Endodermal cell (in vitro differentiated cells): ENCODE data around the gene RHEB. TPM values are rescaled to one million over a fixed set of nuclear protein-coding genes. Genes with fewer than 3 reads are reported as not detected.

ENCODE experiments used
- DNase-seq: peaks from one replicate; pipeline ENCODE4 v3.0.0-alpha.2; 2017
- H3K27ac ChIP-seq: 2 replicates; pipeline ENCODE4 v1.5.1; 2013; ENCODE audit warnings: mild to moderate bottlenecking, low read depth, low read length, moderate library complexity
- H3K27me3 ChIP-seq: 2 replicates; pipeline ENCODE4 v1.6.1; 2013; ENCODE audit warnings: mild to moderate bottlenecking, low read length, moderate library complexity; ENCODE audit not compliant: insufficient read depth, control insufficient read depth, poor library complexity, severe bottlenecking
- H3K36me3 ChIP-seq: 2 replicates; pipeline ENCODE4 v1.7.0; 2013; ENCODE audit warnings: mild to moderate bottlenecking, low read length, moderate library complexity; ENCODE audit not compliant: control insufficient read depth, insufficient read depth
- H3K4me1 ChIP-seq: one replicate; pipeline ENCODE4 v1.7.0; 2013; ENCODE audit warnings: low read length; ENCODE audit not compliant: control insufficient read depth, insufficient read depth
- H3K4me3 ChIP-seq: 2 replicates; pipeline ENCODE4 v1.5.1; 2013; ENCODE audit warnings: mild to moderate bottlenecking, low read length, moderate library complexity
- H3K9ac ChIP-seq: 2 replicates; pipeline ENCODE4 v1.6.1; 2013; ENCODE audit warnings: mild to moderate bottlenecking, low read length, moderate library complexity; ENCODE audit not compliant: poor library complexity, severe bottlenecking; ENCODE audit errors: extremely low read depth
- H3K9me3 ChIP-seq: 2 replicates; pipeline ENCODE4 v1.6.1; 2013; ENCODE audit warnings: mild to moderate bottlenecking, low read length, moderate library complexity; ENCODE audit not compliant: control insufficient read depth
- H3K27ac Mint-ChIP-seq: 2 replicates; pipeline ENCODE4 v1.8.0; 2020; ENCODE audit warnings: mixed read lengths
- H3K27me3 Mint-ChIP-seq: 2 replicates; pipeline ENCODE4 v1.8.0; 2021; ENCODE audit warnings: mild to moderate bottlenecking, mixed read lengths; ENCODE audit not compliant: insufficient read depth
- H3K36me3 Mint-ChIP-seq: 2 replicates; pipeline ENCODE4 v1.8.0; 2020; ENCODE audit warnings: low read depth, mixed read lengths
- H3K4me1 Mint-ChIP-seq: 2 replicates; pipeline ENCODE4 v1.8.0; 2020; ENCODE audit warnings: mixed read lengths
- H3K4me3 Mint-ChIP-seq: 2 replicates; pipeline ENCODE4 v1.8.0; 2020; ENCODE audit warnings: mild to moderate bottlenecking, moderate library complexity, mixed read lengths
- H3K9me3 Mint-ChIP-seq: 2 replicates; pipeline ENCODE4 v1.8.0; 2020; ENCODE audit warnings: mild to moderate bottlenecking, mixed read lengths
- WGBS, 2 experiments: methylation state at CpG; one replicate each; pipeline versions ENCODE4 v1.1.5 to v1.1.7; 2013; ENCODE audit warnings: missing lambda C conversion rate in 2 of 2, mixed read lengths in 1 of 2; ENCODE audit not compliant: insufficient coverage in 1 of 2, insufficient read length in 1 of 2; 5-methylcytosine and 5-hydroxymethylcytosine counted together
- total RNA-seq, 2 donors: library from RNA; stranded (reverse); fragmentation: NEBNext Ultra II Directional in 1 of 2; extraction: Animal tissue kit (Norgen Biotek cat#: 25700) in 1 of 2; gene quantifications; 2 replicates in 1 of 2; 3 replicates in 1 of 2; pipeline ENCODE4 v1.2.1, GENCODE V29; 2021
- TF ChIP-seq, protein P1 (sequence below): fragments of 200-600 bp; sonication (generic); conservative IDR thresholded peaks from 2 replicates; pipeline ENCODE4 v1.5.0; 2021; ENCODE audit warnings: antibody characterized with exemption, mild to moderate bottlenecking

RHEB gene
- total RNA-seq, 2 donors from 2014 or later, result 108 to 113 TPM

DNA sequence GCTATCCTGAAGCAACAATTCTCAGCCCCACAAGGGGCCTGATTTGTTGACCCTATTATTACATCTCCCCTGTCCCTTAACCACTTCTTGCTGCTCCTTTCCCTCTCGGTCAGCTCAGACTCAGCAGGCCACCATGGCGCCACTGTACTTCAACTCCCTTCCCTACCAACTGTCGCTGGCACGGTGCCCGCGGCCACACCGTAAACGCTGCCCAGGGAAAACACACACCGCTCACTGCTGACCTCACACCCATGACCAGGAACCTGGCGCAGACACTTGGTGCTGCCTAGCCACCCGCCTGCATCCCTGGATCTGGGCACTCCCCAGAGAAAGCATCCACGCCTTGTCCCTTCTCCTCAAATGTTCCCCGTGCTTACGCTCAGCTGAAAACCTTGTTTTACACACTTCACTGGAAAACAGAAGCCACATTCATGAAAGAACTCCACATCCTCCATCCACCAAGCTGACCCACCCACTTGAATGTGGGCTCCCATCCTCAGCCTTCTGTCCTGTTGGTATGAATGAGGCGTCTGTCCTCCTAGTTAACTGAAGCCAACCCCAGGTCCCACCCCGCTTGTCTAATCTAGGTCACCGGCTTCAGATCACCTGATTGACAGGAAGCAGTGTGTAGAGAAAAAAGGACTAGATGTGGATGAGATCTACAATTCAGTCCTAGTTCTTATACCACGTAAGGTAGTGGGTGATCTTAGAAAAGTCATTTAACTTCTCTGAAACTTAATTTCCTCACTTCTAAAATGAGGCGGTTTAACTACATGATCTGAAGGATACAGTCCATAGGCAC, 51.3 kb downstream of the RHEB start:
- H3K9ac ChIP-seq, result no peak overlapping the region
- WGBS, 2 experiments, result 95% methylated on average over 18 of the region's 19 CpGs; no CpG with 5 or more reads in 1 of the 2 experiments
- Mint-ChIP-seq H3K27me3 (no peaks in the 10 kb centered on the region), H3K9me3 (peaks cover 8% of the 10 kb centered on the region), H3K4me1 (peaks cover 19% of the 10 kb centered on the region), H3K27ac (peak overlapping the region; percentile 71), H3K36me3 (peaks cover 87% of the 10 kb centered on the region), H3K4me3 (no peak overlapping the region)
- H3K4me1 ChIP-seq, result no peaks in the 10 kb centered on the region
- peaks cover 8% of the 10 kb centered on the region for H3K9me3 ChIP-seq
- H3K36me3 ChIP-seq, result peaks cover 91% of the 10 kb centered on the region
- no peaks in the 10 kb centered on the region for H3K27me3 ChIP-seq
- H3K27ac ChIP-seq, result no peak overlapping the region
- no peak for DNase-seq
- TF ChIP-seq, protein P1, sequence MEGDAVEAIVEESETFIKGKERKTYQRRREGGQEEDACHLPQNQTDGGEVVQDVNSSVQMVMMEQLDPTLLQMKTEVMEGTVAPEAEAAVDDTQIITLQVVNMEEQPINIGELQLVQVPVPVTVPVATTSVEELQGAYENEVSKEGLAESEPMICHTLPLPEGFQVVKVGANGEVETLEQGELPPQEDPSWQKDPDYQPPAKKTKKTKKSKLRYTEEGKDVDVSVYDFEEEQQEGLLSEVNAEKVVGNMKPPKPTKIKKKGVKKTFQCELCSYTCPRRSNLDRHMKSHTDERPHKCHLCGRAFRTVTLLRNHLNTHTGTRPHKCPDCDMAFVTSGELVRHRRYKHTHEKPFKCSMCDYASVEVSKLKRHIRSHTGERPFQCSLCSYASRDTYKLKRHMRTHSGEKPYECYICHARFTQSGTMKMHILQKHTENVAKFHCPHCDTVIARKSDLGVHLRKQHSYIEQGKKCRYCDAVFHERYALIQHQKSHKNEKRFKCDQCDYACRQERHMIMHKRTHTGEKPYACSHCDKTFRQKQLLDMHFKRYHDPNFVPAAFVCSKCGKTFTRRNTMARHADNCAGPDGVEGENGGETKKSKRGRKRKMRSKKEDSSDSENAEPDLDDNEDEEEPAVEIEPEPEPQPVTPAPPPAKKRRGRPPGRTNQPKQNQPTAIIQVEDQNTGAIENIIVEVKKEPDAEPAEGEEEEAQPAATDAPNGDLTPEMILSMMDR, result no peak
- no peak overlapping the region for H3K4me3 ChIP-seq

DNA sequence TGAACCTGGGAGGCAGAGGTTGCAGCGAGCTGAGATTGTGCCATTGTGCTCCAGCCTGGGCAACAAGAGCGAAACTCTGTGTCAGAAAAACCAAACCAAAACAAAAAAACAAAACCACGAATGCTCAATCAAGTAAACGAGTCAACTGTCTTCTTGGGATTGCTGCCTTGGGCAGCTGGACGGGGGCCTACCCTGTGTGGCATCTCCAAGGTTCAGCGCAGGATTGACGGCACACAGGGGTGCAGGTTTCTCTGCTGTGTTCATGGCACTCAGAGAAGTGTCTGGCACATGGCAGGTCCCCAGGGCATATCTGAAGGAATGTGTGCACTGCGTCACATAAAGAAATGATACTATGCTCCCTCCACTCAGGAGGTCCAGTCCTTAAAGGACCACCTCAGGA, 54.5 kb downstream of the RHEB start:
- Mint-ChIP-seq H3K4me3 (no peak overlapping the region), H3K27ac (no peak overlapping the region), H3K27me3 (no peaks in the 10 kb centered on the region), H3K4me1 (peaks cover 6% of the 10 kb centered on the region), H3K9me3 (peaks cover 22% of the 10 kb centered on the region), H3K36me3 (peaks cover 77% of the 10 kb centered on the region)
- Histone ChIP-seq H3K4me1 (peaks cover 4% of the 10 kb centered on the region), H3K36me3 (peaks cover 67% of the 10 kb centered on the region), H3K9me3 (peaks cover 25% of the 10 kb centered on the region), H3K27me3 (no peaks in the 10 kb centered on the region), H3K4me3 (no peak overlapping the region), H3K9ac (no peak overlapping the region), H3K27ac (no peak overlapping the region)
- 96 to 100% methylated on average over 8 of the region's 8 CpGs for WGBS, 2 experiments
- DNase-seq, result no peak
- TF ChIP-seq, protein P1, result no peak

DNA sequence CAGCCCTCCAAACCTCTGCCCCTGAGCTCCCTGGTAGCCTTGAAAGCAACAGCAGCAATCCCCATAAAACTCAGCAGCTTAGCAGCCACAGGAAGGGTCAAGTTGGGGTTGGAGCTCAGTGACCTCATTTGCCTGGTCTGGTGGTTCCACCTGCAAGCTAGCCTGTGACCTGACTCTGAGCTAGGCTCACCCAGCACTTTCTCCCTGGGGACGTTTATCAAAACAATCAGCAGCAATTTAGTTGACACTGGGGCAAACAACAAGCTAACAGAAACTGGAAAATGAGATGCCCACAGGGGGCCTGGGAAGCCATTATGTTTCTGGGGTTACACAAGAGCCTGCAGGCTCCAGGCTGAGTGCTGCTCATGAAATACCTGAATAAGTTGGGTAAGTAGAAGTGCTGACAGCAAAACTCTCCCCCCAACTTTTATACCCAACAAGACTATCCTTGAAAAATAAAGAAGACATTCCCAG, 57.4 kb downstream of the RHEB start:
- no peaks in the 10 kb centered on the region for H3K27me3 Mint-ChIP-seq
- 74 to 78% methylated on average over 1 of the region's 1 CpG for whole genome bisulfite sequencing, 2 experiments
- no peak overlapping the region for H3K4me3 Mint-ChIP-seq
- peaks cover 39% of the 10 kb centered on the region for H3K36me3 ChIP-seq
- H3K9ac ChIP-seq, result no peak overlapping the region
- TF ChIP-seq, protein P1, result no peak
- no peaks in the 10 kb centered on the region for H3K27me3 ChIP-seq
- H3K27ac ChIP-seq, result no peak overlapping the region
- H3K4me3 ChIP-seq, result no peak overlapping the region
- peaks cover 49% of the 10 kb centered on the region for H3K36me3 Mint-ChIP-seq
- peaks cover 17% of the 10 kb centered on the region for H3K4me1 Mint-ChIP-seq
- H3K9me3 ChIP-seq, result peaks cover 31% of the 10 kb centered on the region
- H3K4me1 ChIP-seq, result peaks cover 10% of the 10 kb centered on the region
- H3K27ac Mint-ChIP-seq, result no peak overlapping the region
- peak; percentile 63 for DNase-seq
- peaks cover 29% of the 10 kb centered on the region for H3K9me3 Mint-ChIP-seq
